OCI-LY1 (cell line): ENCODE results near the gene MYO1A.

Source experiments
- CTCF ChIP-seq: fragments of 200-600 bp; sonication (generic), shearing (Covaris generic); IDR thresholded peaks from 2 replicates; pipeline ENCODE4 v1.5.1; 2017; ENCODE audit warnings: mild to moderate bottlenecking, antibody characterized with exemption, low read length, moderate library complexity, mixed read lengths
- EZH2 ChIP-seq: fragments of 200-600 bp; sonication (generic), shearing (Covaris generic); IDR thresholded peaks from 2 replicates; pipeline ENCODE4 v1.8.0; 2017; ENCODE audit warnings: borderline replicate concordance, mixed run types, mild to moderate bottlenecking, antibody characterized with exemption, low read length, moderate library complexity, mixed read lengths

DNA sequence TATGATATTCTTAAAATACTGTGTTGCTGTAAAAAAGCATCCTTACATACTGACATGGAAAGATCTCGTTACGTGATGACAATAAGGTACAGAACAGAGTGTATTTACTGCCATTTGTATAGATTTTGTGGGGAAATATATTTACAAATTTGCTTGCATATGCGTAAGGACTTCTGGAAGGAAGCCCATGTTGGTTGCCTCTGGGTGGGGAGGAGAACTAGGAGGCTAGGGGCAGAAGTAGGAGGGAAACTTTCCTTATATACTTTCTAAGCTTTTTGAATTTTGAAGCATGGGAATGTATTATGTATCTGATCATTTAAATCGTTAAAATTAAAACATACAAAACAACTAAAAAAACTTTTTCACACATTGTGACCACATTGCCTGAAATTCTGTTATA, 9.7 kb downstream of the MYO1A start:
- TF ChIP-seq CTCF (no peak), EZH2 (no peak)
